Brain pericyte (primary cell): ENCODE data around the gene GRAMD1A.
"Not testable (repeated sequence)": the region's sequence is repeated elsewhere in the genome, so short reads cannot be mapped to it uniquely, and the experiment has no call there.

Source experiments
- DNase-seq: peaks from one replicate; pipeline ENCODE4 v3.0.0-alpha.2; 2012; ENCODE audit warnings: low read depth, low spot score

Gene GRAMD1A

DNA sequence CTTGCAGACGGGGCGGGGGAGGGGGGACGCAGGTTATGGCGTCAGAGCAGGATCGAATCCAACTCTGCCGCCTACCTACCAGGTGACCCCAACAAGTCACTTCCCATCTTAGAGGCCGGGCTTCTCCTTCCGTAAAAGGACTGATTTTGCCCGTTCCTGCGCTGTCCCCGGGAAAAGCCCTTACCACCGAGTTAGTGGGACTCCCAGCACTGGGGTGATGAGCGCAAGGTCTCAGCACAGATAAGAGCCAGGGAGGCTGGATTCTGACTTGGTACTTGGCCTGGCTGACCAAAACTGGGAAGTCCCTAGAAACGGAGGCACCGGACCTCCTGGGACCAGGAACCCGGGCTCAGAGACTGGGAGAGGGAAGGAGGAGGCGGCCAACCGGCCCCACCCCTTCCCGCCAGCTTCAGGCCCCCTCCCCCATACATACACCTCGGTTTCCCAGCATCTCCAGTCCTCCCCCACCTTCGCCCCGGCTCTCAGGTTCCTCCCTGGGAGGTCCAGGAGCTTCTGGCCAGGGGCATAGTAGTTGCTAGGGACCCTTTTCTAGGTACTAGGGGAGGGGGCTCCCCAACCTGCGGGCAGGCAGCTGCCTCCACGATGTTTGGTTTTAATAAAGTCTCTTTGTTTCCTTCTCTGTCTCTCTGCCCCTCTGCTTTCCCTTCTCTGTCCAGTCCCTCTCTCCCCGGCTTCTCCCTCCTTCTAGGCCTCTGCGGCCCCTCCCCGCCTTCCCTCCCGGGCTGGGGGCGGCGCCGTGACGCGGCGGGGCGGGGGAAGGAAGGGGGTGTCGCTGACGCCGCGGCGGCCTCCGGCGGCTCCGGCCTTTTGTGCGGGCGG lies at the start of gene GRAMD1A:
Gene GRAMD1A (plus strand): TSS at position 826 of the 840 bp plus-strand sequence. CDS start 156 bp downstream, outside the sequence.
- DNase-seq, result peak; percentile 49

DNA sequence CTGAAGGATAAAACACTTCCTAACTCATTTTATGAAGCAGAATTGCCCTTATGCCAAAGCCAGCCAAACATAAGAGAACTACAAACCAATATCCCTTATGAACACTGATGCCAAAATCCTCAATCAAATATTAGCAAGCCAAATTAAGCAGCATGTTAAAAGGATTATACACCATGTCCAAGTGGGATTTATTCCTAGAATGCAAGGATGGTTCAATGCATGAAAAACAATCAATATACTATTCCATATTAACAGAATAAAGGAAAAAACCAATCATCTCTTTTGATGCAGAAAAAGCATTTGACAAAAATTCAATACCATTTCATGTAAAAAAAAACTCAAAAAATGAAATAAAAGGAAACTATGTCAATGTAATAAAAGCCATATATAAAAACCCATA lies 47.0 kb upstream of the GRAMD1A start:
- DNase-seq, result no peak

DNA sequence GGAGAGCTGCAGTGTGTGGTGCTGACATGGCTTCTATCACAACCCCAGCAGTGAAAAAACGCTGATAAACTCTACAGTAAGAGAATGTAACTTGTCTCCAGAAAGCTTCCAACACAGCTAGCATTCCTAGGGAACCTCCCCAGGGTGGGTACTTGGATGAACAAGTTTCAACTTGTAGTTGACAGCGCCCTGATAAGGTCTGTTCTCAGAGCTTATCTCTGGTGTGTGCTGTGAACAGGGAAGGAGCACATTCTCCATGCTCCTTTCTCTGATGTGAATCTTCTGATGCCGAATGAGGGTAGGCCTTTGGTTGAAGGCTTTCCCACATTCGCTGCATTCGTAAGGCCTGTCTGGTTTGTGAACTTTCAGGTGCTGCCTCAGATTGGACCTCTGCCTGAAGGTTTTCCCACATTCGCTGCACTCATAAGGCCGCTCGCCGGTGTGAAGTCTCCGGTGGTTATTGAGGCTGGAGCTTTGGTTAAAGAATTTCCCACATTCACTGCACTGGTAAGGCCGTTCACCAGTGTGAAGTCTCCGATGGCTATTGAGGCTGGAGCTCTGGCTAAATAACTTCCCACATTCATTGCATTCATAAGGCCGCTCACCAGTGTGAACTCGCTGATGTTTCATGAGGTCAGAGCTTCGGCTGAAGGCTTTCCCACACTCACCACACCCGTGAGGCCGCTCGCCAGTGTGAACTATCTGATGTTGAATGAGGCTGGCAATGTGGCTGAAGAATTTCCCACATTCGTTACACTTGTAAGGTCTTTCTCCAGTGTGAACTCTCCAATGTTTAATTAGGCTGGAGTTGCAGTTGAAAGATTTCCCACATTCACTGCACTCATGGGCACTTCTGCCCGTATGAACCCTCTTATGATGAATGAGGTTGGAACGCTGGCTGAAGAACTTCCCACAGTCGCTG lies 42.0 kb upstream of the GRAMD1A start:
- no peak for DNase-seq

DNA sequence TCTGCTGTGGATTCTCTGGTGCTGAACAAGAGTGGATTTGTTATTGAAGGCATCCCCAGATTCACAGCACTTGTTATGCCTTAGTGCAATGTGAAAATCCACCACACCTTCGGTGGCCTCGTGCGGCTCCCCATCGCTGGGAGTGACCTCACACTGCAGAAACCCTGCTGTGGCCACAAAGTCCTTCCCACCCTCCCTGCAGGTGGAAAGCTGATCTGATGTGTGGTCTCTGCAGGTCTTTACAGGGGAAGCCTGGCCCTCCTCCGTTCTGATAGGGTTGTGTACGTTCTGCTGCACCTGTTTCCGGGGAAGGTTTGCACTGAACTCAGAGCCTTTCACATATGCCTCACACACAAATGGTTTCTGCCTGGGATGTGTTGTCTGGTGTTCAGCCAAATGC lies 41.1 kb upstream of the GRAMD1A start:
- DNase-seq, result no peak

DNA sequence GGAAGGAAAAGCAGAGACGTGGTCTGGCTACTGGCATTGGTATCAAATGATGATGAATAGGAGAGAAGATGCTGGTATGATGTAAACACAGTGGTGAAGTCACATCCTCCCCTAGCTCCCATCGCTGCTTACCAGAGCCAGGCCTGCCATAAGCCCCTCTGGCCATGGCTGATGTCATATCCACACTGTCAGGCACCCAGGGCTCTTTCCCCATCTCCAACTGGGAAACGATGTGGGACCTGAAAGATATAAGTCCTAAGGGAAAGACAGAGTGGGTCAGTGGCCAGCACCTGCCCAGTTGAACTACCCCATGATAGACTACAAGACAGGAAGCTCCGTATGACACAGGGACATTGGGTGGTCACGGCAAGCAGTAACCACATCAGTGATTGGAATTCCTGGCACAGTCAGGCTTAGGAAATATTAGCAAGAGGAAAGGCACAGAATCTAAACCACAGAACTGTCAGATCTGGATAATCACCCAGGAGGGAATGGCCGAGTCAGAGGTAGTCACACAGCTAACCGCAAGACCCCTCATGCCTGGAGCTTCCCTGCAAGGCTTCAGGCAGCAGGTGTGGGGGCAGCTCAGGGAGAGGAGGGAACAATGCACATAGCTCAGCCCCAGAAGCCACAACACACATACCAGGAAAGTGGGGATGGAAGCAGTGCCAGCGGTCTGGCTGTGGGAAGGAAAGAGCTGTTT lies 39.9 kb upstream of the GRAMD1A start:
- no peak for DNase-seq

DNA sequence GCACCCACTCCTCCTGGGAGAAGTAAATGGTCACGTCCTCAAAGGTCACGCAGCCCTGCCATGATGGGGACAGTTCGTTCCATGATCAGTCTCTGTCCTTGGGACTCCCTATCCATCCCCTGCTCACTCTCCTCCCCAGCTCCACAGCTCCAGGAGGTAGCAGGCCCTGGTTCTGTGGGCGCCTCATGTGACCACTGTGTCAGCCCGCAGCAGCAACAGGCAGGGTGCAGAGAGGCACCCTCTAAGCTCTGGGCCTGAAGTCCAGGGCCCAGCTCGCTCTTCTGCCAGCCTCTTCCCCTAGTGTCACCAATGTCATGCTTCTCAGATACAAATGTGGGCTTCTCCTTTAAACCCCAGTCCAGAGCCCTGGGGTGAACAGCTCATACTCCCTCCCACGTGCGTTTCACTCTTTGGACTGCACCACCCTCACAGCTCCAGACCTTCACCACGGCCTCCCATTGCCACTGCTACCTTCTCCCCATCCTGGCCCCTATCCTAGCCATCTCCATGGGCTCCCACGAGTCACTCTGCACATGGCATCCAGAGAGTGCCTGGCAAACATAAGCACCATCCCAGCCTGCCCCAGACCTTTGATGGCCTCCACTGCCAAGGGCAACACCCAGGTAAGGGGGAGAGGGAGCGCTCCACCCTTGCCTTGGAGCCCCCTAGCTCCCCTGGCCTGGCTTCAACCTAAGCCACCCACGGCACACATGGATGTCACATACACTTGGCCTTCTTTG lies 39.0 kb upstream of the GRAMD1A start:
- DNase-seq, result no peak

DNA sequence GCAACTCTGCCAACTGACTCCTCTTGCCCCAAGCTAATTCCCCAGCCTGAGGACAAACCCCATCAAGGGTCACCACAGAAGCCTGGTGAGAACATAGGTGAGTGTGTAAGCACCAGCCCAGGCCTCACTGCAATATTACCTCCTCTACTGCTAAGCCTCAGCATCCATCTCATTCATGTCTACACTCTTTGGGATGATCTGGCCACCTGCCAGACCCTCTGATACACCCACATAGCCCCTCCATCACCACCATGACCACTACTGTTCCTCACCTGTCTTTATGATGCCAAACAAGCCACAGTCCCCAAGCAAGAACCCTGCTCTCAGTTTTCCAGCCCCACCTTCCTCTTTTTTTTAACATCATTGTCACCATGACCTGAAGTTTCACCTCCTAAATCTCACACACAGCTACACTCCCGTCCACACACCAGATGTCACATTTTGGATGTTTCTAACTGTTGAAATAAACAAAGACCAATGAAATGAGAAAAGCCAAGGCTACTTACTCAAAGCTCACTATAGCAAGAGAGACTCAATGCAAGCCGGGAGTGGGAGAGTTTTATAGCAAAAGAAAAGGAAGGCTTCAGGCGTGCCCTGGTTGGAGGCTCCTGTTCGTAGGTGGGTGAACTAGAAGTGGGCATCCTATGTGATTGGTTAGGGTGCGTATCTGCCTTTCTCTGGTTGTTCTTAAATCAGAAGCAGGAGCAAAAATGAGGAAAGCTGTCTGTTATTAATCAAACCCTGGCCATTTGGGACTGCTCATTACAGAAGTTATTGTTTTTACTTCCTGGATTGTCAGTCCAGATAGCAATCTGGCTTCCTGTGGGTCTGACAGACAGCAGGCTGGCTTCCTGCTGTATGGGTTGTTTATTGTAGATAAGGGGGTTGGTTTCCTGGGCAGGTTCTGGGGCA lies 38.1 kb upstream of the GRAMD1A start:
- DNase-seq, result no peak

DNA sequence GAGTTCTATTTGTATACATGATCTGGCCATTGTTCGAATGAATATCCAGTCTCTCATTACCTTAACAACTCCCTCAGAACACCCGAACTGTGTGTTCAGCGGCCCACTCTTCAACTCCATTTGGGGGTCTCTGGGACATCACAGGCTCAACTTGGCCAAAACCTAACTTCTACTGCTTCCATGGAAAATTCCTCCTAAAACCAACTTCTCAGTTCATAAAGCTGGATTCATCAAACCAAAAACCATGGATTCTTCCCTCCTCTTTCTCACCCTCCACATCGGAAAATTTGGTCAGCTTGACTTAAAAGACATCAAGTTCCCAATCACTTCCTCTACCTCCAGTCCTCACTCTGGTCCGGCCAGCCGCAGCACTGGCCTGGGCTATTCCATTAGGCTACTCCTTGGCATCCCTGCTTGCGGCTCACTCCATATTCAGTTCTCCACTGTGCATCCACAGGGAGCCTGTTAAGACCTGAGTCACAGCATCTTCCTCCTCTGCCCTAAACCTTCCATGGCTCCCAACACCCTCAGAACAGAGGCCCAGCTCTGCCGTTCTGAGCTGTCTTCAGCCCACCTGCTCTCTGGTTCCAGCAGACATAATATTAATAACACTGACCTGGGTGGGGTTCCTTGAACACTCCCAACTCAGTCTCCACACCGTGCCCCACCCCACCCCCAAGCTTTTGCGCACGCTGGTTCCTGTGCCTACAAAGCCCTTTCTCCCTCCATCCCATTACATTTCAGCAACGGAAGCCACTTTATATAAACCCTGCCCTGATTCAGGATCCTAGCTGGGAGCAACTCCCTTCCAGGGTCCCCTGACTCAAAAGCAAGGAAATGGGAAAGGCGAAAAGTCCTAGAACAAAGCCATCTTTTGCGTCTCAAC lies 37.2 kb upstream of the GRAMD1A start:
- no peak for DNase-seq

DNA sequence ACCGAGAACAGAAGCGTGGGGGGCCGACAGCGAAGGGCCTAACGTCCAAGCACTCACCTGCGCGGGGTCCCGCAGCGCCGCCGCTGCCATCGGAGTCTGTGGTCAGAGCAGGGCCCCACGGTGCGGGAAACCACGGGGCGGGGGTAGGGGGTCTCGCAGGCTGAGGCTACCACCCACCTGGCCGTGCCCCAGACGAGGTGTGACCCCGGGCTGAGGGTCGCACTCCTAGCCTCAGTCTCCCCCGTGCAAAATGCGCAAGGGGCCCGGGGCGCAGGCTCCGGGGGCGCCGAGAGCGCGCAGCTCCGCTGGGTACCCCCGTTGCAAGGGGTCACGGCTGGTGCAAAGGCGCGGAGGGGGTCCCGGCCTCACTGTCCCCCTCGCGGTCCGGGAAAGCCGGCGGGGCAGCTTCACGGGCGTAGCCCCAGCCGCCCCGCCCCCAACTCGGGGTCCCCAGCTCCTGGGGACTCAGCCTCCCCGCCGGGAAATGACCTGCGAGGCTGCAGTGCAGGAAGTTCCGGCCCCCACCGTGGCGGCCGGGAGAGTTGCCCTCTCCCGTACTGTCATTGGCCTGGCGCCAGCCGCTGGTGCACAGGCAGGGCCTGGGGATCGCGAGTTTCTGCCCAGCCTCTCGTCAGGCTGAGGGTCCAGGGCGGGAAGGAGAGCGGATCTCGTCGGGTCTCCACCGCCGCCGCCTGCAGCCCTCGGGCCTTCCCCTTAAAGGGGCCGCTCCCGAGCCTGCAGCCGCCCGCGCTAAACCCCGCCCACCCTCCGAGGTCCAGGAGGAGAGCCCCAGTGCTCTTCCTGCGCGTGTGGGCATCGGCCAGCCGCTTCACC lies 36.3 kb upstream of the GRAMD1A start, which contains the start of gene ZNF792:
Gene ZNF792 (minus strand): TSS at position 657 of the 834 bp plus-strand sequence. CDS start 567 bp downstream, at position 90.
- no peak for DNase-seq

DNA sequence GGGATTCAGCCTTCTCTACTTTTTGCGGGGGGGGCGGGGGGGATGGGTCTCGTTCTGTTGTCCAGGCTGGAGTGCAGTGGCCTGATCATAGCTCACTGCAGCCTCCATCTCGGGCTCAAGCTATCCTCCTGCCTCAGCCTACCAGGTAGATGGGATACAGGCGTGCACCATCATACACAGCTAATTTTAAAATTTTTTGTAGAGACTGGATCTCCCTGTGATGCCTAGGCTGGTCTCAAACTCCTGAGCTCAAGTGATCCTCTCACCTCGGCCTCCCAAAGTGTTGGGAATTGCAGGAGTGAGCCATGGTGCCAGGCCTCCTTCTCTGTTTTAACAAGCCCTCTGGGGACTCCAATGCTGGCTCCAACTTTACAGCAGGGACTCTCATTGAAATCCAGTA lies 35.5 kb upstream of the GRAMD1A start:
- DNase-seq, result no peak

DNA sequence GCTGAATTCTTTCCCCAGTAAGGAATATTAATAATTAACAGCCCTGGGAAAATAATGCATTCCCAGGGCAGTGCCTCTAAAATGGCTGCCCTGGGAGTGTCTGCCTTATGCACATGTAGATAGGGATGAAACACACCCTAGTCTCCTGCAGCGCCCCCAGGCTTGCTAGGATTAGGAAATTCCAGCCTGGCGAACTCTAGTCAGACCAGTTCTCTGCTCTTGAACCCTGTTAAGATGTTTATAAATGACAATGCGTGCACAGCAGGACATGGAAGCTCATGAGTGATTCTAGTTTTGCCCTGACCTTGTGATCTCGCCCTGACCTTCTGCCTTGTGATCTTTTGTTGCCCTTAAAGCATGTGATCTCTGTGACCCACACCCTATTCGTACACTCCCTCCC lies 34.6 kb upstream of the GRAMD1A start:
- DNase-seq, result not testable (repeated sequence)

DNA sequence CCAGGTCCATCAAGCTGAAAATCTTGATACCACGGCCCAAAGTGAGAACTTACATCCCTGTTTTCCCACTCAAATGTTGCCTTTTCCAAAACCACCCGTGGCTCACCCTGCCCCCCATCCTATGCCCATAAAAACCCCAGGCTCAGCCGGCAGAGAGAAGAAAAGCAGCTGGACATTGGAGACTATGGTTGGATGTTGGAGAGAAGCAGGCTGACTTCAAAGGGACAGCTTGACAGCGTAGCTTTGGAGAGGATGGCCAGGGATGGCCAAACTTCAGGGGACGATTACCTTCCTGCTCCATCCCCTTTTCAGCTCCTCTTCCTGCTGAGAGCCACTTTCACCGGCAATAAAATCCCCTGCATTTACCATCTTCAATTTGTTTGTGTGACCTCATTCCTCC lies 32.6 kb upstream of the GRAMD1A start:
- no peak for DNase-seq

DNA sequence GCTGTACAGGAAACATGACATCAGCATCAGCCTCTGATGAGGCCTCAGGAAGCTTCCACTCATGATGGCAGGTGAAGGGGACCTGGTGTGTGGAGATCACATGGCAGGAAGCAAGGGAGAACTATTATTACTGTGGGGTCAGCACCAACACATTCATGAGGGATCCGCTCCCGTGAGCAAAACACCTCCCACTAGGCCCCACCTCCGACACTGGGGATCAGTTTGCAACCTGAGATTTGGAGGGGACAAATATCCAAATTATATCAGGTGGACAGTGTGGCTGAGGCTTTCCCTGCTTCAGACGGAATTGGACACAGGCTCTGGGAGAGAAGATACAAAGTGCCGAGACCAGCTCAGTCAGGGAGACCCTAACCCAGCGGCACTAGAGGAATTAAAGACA lies 30.4 kb upstream of the GRAMD1A start:
- DNase-seq, result no peak

DNA sequence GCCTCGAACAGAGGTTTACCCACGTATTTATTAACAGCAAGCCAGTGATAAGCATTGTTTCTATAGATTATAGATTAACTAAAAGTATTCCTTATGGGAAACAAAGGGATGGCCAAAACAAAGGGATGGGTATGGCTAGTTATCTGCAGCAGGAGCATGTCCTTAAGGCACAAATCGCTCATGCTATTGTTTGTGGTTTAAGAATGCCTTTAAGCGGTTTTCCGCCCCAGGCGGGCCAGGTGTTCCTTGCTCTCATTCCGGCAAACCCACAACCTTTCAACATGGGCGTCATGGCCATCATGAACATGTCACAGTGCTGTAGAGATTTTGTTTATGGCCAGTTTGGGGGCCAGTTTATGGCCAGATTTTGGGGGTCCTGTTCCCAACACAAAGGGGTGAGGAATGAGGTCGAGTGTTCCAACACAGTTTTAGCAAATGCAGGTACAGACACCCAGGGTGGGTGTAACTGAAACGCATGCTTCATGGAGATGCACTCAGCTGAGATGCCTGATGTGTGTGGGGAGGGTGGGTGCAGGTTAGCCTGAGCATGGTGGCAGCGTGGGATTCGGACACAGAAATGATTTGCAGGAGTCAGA lies 29.8 kb upstream of the GRAMD1A start:
- DNase-seq, result not testable (repeated sequence)

DNA sequence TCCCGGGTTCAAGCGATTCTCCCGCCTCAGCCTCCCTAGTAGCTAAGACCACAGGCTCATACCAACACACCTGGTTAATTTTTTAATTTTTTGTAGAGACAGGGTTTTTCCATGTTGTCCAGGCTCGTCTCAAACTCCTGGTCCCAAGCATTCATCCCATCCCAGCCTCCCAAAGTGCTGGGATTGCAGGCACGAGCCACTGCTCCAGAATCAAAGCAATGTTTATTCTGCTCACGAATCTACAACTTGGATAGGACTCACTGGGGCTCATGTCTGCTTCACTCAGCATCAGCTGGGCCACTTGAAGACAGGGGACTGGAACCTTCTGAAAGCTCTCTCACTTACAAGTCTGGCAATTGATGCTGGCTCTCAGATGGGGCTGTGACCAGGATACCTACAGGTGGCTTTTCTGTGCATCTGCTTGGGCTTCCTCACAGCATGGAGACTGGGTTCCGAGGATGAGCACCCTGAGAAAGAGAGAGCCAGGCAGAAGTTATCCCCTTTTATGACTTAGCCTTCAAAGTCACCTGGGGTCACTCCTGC lies 27.9 kb upstream of the GRAMD1A start:
- DNase-seq, result no peak

DNA sequence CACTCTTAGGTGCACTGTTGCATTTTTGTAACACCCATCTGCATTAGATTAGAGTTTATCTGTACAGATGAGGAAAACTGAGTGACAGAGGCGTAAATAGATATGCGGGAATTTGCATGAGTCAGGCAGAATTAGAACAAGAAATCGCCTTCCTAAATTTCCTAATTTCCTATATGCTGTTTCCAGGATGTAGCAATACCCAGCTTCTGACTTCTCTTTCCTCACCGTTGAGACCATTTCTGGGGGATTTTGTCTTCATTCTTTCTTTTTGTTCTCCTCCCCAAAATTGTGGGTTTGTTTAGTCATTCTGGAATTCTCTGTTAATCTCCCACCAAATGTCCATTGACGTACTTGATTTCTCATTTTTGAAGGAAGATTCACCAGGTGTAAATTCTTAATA lies 25.5 kb upstream of the GRAMD1A start:
- DNase-seq, result no peak

DNA sequence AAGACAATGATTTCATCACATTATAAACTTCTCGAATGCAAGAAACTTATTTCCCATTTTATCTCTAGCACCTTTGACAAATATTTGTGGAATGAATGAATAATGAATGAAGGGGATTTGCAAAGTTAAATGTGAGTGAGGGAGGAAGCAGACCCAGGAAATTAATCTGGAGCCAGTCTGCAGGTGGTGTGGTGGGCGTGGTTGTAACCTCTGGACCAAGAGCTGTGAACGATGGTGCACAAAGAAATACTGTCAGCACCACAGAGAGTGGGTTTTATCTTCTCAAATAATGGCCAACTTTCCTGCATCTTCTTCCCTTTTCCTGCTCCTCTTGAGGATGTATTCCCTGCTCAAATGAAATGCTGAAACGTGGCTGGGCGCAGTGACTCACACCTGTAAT lies 25.1 kb upstream of the GRAMD1A start:
- no peak for DNase-seq
